ENCODE results near the gene XPO5.
"Not testable (repeated sequence)": the region's sequence is repeated elsewhere in the genome, so short reads cannot be mapped to it uniquely, and the experiment has no call there.

XPO5 gene

GRCh38 chr6:43584892-43585570 is 9.2 kb upstream of the XPO5 start:
- no peak for DNase-seq

DNA sequence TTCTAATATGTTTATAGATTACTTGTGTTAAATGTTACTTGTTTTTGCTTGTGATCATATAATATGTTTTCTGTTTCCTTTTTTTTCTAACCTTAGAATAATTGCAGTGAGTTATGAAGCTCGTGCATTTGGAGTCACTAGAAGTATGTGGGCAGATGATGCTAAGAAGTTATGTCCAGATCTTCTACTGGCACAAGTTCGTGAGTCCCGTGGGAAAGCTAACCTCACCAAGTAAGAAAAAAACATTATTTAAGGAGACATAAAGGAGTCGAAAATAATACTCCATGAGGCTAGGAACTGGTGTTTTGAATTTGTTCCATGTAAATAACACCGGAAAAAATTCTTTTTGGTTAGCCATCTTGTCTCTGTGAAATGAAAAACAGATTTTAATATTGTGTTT is 7.1 kb upstream of the XPO5 start:
- no peak for DNase-seq

- DNase-seq = no peak
These were observed 3.3 kb upstream of the XPO5 start for GRCh38 chr6:43579171-43579570.

DNA sequence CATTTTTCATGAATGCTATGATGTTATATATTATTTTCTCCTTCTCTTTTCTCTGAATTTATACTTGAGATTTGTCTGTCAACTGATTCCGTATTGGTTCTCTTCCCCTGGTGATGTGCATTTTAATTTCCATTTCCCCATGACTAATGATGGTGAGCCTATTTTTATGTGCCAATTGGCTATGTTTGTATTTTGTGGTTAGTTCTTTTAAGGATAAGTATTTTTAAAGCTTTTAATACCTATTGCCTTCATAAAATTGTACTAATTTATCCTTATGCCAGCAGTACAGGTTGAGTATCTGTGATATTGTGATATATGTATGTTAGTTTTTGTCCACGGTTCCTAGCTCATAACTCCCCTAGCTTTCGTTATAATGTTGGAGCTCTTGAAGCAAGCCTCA is 2.9 kb upstream of the XPO5 start:
- no peak for DNase-seq

- DNase-seq = no peak
These were observed 600 bp downstream of the XPO5 start for GRCh38 chr6:43575105-43575771.

GRCh38 chr6:43572015-43572414 is 3.8 kb downstream of the XPO5 start:
- DNase-seq = no peak

DNA sequence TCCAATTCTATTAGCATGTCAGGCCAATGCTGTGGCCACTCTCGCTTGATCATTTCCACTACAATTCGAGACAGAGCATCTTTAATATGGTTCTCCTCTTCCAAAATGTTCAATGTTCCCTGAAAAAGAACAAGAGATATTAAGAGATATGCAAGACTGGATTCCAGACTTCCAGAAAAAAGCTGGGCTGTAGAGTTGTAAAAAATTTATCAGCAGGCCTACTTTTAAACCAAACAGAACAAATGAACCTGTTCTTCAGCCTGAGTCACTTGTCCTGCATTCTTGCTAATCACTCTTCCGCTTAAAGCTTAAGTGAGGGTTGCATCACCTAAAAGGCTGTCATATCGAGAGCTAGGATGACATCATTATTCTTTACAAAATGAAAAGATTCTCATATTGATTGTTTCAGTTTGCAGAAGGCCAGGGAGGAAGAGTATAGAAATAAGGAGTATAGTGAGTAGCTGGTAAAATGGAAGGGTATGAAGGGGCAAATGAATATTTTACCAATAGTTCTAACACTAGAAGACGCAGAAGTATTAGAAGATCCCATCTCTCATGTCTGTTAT is 4.9 kb downstream of the XPO5 start:
- DNase-seq = no peak

- DNase-seq = no peak
These were observed 16.5 kb downstream of the XPO5 start for GRCh38 chr6:43559328-43559727.

GRCh38 chr6:43557620-43558019 is 18.2 kb downstream of the XPO5 start:
- DNase-seq = not testable (repeated sequence)

GRCh38 chr6:43547222-43547621 is 28.6 kb downstream of the XPO5 start:
- DNase-seq = no peak

- no peak for DNase-seq
These were observed 31.4 kb downstream of the XPO5 start for GRCh38 chr6:43544461-43544860.

- no peak for DNase-seq
These were observed 33.9 kb downstream of the XPO5 start for GRCh38 chr6:43541774-43542471.

DNA sequence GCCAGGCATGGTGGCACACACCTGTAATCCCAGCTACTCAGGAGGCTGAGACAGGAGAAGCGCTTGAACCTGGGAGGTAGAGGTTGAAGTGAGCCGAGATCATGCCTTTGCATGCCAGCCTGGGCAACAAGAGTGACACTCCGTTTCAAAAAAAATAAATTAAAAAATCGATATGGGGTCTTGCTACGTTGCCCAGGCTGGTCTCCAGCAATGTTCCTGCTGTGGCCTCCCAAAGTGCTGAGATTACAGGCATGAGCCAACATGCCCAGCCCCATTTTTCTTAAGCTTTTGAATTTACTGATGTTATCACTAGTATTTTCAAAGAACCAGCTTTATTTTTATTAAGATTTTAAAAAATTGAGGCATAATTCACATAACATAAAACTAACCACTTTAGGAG is 35.3 kb downstream of the XPO5 start:
- no peak for DNase-seq

GRCh38 chr6:43539409-43539808 is 36.4 kb downstream of the XPO5 start:
- not testable (repeated sequence) for DNase-seq

- DNase-seq = not testable (repeated sequence)
These were observed 36.9 kb downstream of the XPO5 start for GRCh38 chr6:43538986-43539385.

GRCh38 chr6:43532201-43532600 is 43.6 kb downstream of the XPO5 start:
- no peak for DNase-seq

DNA sequence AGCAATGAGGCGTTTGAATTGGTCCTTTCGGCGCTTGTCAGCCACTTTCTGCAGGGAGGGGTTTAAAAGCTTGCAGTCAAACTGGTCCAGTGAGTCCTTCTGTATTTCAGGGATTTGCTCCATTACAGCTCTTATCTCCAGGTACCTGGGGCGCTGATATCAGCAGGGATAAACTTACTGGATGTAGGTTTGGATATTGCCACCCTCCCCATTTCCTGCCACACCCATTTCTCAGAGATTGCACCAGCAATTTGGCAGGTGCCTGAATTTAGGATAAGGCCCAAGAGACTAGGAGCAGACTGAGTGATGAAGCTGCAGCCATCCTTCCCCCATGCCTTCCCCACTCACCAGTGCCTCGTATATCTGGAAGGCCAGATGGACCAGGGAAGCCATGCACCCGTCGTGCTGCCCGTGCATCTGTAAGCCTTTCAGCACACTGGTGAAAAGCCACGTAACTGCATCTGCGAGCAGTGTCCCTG is 51.3 kb downstream of the XPO5 start:
- no peak for DNase-seq

DNA sequence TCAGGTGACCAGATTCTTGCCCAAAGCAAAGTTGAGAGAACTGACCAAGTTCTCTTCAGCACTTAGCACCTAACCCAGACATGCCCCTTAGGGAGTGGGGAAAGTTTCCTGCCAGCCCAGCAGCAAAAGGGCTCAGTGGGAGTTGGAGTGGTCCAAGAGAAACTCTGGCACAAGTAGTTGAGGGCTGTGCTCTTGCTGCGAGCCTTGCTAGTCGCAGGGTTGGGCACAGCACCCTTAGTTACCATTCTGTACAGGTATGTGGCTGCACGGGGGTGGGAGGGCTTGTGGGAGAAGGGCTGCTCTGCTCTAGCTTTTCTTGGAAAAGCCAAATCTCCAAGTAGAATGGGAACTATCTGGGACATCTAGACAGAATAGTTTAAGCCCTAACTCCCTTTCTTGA is 52.6 kb downstream of the XPO5 start:
- DNase-seq = no peak

GRCh38 chr6:43522547-43523261 is 53.1 kb downstream of the XPO5 start:
- no peak for DNase-seq

GRCh38 chr6:43521836-43522235 is 54.0 kb downstream of the XPO5 start:
- DNase-seq = no peak

DNA sequence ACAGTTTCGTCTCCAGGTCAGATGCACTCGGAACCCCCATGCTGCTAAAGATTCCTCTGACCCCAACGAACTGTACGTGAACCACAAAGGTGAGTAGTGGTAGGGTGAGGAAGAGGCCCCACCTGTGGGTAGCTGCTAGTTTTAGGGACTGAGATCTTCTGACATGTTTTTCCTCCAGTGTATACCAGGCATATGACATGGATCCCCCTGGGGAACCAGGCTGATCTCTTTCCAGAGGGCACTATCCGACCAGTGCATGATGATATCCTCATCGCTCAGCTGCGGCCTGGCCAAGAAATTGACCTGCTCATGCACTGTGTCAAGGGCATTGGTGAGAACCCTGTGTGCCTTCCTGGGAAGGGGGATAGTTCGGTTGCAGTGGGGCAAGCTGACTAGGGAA is 55.7 kb downstream of the XPO5 start:
- no peak for DNase-seq

- no peak for DNase-seq
These were observed 58.1 kb downstream of the XPO5 start for GRCh38 chr6:43517505-43518357.

Data from effector CD8-positive, alpha-beta T cell (primary cell).